NCI-H345 treated with DMSO at 0.1 percent for 48 hours (cell line): Measurements from ENCODE around the gene GPX4.
"Not testable (repeated sequence)": the region's sequence is repeated elsewhere in the genome, so short reads cannot be mapped to it uniquely, and the experiment has no call there.

ENCODE experiments used
- DNase-seq: peaks from one replicate; lab custom pipeline; 2025; ENCODE audit not compliant: unreplicated experiment; lab: John Stamatoyannopoulos, UW

Gene GPX4

DNA sequence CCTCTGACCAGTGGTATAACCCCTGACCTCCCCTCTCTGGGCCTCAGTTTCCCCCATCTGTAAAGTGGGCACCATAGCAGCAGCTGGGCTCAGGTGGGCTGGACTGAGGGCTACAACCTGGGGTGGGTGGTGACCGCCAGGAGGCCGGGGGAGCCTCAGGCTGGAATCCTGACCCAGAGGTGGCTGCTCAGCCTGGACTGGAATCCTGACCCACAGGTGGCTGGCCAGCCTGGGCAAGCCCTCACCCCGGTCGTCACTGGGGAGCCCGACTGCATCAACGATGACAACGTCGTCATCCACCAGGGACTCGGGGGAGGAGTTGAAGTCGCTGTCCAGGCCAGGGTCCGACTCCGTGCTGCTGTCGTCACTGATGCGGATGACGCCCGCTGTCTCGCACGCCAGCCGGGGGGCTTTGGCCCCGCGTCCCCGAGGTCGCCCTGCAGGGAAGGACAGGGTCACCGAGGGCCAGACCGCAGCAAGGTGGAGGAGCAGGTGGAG, 10.2 kb downstream of the GPX4 start:
- DNase-seq: no peak

DNA sequence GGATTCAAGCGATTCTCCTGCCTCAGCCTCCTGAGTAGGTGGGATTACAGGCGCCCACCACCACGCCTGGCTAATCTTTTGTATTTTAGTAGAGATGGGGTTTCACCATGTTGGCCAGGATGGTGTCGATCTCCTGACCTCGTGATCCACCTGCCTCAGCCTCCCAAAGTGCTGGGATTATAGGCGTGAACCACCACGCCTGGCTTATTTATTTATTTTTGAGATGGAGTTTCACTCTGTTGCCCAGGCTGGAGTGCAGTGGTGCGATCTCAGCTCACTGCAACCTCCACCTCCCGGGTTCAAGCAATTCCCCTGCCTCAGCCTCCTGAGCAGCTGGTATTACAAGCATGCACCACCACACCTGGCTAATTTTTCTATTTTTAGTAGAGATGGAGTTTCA, 10.9 kb downstream of the GPX4 start:
- DNase-seq: not testable (repeated sequence)

DNA sequence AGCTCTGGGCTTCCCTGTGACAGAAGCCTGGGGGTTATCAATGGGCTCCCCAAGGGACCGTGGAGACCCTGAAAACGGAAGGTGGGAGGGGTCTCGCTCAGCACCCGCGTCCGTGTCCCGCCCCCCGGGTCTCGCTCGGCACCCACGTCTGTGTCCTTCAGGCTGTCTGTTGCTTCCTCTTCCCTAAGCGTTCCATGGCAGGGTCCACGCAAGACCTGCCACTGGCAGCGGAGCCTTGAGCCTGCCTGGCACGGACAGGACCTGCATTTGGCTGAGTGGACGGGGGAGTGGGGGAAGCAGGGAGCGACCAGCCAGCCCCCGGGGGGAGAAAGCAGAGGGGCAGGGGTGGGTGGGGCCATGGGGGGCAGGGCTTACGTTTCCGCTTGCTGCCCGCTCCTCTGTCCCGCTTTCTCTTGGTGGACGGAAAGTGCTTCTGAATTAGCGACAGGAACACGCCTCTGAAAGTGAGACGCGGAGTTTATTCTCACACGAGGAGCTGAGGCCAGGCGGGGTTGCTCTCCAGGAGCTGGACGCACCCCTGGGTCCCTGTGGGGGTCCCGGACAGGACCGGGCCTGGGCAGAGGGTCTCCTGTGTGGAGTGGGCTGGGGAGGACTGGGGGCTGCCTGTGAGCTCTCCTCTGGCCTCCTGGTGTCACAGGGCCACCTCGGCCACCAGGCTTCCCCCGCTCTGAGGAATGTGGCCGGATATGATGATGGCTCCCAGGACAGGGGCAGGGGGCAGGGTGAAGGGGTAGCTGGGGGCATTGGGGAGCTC, 12.0 kb downstream of the GPX4 start:
- no peak for DNase-seq

DNA sequence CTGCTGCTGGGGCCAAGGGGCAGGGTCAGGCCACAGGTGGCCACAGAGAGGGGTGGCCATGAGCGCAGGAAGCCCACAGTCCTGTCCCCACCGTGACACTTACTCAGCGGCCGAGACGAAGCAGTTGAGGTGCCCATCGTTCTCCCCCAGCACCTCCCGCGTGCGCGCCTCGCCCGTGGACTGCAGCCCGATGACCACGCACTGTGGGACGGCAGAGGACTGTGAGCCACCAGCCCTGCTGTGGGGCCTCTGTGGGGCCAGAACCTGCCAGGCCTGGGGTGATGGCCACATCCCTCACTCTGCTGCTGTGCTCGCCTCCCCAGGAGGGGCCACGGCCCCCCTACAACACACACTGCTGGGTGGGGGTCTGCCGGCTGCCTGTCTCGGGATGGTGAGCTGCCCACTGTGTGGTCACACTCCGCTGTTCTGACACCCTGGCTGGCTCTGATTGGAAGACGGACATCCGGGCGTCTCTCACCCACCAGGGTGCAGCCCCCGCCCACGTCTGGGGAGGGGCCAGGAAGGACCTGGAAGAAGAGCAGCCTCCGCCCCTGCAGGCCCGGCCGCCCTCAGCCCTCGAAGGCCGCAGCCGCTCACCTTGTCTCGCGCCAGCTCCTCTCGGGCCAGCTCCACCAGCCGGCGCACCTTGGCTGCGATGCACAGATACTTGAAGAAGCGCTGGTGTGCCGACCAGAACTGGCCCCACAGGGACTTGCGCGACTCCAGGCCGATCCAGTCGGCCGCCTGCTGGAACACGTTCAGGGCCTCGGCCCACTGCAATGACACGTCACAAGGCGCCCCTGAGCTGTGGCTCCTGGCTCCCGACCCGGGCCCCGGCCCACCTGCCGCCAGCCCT, 13.2 kb downstream of the GPX4 start:
- no peak for DNase-seq

DNA sequence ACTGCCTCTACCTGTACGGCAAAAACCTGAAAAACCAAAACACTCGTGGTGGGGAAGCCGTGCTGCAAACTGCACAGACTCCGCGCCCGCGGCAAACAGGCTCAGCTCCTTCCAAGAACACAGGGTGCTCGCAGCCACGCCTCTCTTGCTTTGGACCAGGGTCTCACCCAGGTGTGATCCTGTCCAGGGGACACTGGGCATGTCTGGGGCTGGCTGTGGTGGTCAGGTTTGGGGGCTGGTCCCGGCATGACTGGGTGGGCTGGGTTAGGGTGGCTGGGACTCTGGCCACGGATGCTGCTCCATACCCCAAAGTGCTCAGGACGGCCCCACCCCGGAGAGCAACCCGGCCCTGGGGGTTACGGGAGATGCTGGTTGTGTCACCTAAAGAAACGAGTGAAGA, 13.9 kb downstream of the GPX4 start:
- no peak for DNase-seq

DNA sequence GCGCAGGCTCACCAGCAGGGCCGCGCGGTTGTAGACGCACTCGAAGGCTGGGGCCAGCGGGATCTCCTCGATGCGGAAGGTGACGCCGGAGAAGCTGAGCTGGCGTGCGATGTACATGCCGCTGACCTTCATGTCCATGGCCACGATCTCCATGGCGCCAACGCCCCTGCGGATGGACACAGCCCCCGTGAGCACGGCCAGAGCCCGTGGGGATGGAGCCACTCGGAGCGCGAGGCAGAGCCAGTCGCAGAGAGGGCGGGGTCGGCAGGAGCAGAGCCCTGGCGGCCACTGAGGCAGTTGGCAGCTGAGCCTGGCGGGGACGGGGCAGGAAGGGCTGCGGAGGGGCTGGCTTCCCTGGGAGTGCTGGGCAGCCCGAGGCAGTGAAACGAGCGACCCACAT, 15.2 kb downstream of the GPX4 start:
- no peak for DNase-seq

DNA sequence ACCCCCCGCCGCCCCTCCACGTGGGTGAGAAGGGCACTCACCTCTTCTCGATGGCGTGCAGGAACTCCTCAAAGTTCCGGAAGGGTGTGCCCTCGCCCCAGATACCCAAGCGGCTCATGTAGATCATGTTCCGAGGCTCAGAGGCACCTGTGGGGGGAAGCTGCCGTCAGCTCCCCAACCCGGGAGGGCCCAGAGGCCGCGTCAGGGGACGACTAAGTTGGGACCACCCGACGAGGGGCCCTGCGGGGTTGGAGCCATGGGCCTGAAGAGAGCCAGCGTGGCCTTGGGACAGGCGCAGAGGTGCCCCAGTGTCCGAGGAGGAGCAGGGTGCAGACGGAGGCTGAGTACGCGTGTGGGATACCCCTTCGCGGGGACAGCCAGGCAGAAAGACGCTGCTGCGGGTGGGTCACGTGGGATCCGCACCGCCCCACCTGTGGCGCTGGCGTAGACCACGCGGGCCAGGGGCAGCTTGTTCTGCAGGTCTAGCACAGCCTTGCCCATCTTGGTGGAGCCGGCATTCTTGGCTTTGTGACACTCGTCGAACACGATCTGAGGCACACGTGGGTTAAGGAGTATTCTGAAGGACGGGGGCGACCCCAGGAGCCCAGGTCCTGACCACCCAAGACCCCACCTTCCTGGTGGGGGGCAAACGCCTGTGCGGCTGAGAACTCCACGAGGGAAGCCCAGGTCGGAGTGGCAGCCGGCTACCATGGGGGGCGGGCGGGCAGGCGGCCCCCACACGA, 15.9 kb downstream of the GPX4 start:
- no peak for DNase-seq

DNA sequence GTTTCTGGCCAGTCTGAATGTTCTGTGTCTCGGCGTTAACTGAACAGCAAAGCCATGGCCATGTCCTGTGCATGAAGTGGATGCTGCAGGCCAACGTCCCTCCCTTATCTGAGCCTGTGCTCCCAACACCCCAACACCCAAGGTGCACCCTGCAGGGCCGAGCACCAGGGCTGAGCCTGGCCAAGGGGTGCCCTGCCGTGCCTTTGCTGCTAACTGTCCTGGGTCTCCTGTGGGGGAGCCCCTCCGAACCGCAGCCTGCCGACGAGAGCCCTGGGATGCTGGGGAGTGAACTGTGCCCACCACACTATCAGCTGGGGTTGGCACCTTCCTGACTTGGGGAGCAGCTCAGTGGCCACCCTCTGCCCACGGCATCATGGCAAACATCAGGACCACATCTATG, 17.6 kb downstream of the GPX4 start:
- no peak for DNase-seq

DNA sequence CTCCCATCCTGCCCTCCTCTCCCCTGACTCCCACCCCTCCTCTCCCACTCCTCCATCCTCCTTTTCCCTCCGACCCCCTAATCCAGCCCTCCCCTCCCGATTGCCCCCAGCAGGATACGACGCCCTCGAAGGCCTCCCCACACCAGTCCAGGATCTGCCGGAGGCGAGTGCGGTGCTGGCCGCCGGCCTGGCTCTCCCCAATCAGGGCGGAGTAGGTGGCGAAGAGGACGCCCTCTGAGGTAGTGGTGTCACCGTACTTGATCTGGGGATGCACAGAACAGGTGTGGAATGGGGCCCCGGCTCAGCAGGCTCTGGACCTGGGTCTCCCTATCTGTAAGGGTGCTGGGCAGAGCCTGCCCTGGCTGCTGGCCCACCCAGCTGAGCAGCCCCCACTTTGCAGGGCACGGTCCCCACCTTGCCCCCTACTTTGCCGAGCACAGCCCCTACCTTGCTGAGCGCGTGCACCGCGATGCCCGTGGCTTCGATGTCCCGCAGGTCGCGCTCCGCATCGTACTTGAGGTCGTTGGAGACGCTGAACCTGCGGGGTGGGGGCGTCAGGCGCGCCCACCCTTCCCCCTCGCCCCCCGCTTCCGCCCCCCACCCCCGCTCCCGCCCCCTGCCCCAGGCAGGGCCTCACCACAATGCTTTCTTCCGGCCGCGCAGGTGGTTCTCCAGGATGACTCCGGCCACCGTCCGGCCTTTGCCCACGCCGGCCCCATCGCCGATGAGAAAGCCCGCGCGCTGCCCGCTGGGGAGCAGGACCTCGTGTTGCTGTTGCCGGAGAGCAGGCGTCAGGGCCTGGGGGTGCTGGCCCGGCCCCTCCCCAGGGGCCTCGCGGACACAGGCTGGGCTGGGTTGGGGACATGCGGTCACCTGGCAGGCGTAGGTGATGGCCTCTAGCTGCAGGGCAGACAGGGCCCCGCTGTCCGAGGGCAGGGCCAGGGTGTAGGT, 18.5 kb downstream of the GPX4 start:
- no peak for DNase-seq

DNA sequence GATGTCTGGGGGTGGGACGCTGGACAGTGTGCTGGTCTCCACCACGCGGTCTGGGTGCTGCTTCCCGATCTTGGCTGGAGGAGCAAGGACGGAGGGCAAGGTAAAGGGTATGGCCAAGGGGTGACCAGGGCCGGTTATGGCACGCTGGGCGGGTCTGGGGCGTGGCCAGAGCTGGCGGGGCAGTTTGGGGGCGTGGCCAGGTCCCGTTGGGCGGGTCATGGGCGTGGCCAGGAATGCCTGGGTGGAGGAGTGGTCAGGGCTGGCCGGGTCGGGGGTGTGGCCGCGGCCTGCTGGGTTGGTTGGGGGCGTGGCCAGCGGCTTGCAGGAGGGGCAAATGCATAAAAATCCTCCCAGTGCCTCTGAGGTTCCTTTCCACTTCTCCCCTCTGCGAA, 19.2 kb downstream of the GPX4 start:
- no peak for DNase-seq

DNA sequence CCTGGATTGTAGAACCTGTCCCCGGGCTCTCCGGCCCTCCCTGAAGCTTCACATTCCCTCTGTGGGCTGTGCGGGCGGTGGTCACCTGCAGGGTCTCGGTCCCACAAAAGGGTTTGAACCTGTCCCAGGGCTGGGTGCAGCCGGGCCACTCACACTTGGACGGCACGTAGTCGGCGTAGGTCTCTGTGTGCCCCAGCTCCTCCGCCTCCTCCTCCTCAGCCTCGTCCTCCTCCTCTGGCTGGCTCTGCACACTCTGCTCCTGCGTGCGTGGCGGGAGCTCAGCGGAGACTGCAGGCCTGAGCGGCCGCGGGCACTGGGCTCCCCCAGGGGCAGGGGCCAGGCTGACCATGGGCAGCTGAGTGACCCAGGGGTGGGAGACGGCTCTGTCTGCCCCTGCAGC, 19.6 kb downstream of the GPX4 start:
- DNase-seq: no peak

DNA sequence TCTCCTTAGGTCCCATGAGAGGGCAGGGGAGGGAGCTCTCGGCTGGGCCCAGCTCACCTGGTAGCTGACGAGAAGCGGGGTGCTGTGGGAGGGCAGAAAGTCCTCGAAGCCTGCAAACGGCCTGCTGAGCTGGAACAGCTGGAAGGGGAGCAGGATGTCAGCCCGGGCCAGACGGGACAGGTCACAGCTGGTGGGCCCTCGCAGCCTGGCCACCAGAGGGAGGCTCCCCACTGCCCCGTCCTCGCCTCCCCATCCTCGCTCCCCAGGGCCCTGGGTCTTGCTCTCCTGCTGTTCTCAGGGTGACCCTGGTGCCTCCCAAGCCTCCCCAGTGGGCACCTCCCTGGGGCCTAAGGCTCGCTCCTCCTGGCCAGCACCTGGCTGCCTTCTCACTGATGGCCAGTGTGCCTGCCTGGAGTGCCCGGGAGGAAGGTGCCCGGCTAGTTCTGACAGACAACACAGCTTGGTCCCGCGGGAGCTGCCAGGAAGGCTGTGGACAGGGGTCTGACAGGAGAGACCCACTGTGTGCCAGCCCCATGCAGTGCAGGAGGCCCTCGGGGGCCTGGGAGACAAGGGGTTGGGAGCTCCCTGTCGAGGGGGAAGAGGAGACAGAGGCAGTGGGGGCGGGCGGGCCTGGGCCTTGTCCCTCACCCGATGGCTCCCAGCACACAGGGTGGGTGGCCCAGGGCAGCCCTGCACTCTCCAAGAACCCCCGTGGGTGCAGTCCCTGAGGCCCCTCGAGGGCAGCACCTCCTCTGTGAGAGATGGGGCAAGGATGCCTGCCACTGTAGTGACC, 20.3 kb downstream of the GPX4 start:
- DNase-seq: no peak

DNA sequence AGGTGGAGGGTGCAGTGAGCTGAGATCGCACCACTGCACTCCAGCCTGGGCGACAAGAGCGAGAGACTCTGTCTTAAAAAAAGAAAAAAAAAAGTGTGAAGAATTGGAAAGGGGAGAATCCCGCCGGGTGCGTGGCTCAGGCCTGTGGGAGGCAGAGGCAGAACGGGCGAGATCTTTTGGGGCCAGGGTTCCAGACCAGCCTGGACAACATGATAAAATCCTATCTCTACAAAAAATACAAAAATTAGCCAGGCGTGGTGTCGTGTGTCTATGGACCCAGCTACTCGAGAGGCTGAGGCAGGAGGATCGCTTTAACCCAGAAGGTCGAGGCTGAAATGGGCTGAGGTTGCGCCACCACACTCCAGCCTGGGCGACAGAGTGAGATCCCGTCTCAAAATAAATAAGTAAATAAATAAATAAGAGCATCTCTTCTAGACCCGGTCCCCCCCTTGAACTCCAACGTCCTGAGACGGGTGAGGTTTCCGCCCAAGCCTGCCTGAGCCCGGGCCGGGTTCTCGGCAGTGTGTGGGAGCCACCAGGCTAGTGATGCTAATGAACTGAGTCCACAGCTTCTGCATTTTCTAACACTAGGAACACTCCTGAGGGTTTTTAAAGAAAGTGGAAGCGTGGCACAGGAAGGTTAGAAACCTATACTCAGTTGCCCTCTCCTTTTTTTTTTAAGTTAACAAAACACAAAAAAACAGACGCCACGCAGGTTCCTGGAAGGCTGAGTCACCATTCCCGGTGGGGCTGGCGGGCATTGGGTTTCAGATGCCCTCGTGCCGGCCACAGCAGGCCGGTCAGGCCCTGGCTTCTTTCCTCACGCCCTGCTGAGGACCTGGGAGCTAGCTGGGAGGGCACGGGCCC, 22.0 kb downstream of the GPX4 start:
- DNase-seq: no peak

DNA sequence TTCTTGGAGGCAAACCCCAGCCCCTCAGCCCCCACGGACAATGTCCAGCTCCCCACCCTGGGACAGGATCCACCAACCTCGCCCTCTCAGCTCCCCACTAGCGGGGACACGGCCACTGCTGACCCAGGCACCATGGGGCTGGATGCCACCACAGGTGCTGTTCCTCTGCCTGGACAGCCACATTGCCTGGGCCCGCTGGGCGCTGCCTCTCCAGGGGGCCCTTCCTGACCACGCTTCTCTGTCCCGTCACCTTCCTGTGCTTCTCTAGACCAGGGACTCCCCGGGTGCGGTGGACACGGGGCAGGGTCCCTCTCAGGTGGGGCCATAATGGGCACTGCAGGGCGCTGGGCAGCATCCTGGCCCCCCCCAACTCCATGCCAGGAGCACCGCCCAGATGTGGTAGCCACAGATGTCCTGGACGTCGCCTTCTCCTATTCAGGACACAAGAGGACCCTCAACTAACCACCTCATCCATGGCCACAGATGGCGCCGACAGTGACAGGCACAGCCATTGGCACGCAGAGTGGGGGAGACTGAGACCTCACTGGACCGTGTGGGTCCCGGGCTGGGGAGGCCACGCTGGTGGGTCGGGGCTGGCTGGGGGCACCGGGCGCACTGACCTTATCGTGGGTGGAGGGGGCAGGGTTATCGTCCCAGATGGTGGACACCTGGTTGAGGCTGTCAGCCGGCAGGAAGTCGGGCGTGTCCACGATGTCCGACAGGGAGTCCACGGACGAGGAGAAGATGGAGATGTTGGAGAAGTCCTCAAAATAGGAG, 23.4 kb downstream of the GPX4 start:
- no peak for DNase-seq

DNA sequence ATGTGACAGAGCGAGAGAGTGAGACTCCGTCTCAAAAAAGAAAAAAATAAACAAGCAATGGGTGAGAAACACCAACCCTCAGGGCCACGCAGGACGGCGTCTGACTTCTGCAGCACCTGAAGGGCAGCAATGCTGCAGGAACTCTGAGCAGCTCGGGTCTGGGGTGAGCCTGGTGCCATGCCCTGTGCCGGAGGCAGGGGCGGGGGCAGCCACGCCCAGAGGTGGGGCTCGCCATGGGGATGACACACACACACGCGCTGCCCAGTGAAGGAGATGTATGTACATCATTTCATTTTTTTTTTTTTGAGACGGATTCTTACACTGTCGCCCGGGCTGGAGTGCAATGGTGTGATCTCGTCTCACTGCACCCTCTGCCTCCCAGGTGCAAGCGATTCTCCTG, 24.3 kb downstream of the GPX4 start:
- DNase-seq: no peak

DNA sequence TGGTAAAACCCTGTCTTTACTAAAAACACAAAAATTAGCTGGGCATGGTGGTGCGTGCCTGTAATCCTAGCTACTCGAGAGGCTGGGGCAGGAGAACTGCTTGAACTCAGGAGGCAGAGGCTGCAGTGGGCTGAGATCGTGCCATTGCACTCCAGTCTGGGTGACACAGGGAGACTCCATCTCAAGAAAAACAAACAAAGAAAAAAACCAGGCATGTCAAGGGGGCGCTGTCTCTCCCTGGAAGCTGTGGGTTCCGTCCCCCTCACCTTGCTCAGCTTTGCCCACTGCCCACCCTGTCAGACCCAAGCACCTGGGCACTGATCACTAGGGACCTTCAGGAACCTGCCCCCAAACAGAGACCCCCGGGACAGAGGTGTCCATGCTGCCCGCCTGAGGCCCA, 25.3 kb downstream of the GPX4 start:
- DNase-seq: not testable (repeated sequence)

DNA sequence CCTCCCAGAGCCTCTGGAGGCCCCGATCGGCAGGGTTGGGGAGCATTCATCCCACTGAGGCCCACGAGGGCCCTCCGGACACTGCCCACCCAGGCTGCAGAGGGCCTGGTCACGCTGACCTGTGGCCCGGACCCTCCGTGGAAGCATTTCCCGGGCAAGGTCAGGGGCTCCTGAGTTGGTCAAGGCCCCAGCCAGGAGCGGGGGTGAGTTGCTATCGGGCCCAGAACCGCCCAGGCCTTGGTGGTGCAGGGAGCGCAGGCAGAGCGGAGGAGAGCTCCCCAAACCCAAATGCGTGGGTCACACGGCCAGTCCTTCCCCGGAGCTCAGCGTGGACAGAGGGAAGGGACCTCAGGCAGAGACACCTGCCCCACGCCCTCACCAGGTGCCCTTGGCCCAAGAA, 25.7 kb downstream of the GPX4 start:
- no peak for DNase-seq
